Karpas-422 (cell line): ENCODE data around the gene ESPN. TPM values are rescaled to one million over a fixed set of nuclear protein-coding genes. Genes with fewer than 3 reads are reported as not detected.

Experiments used
- DNase-seq: peaks from one replicate; pipeline ENCODE4 v3.0.0-alpha.2; 2015
- H2AFZ ChIP-seq: fragments of 200-600 bp; sonication (generic); 2 replicates; pipeline ENCODE4 v1.6.1; 2014; ENCODE audit warnings: antibody characterized with exemption, low read length, mixed read lengths
- H3K27ac ChIP-seq: fragments of 200-600 bp; sonication (generic); 2 replicates; pipeline ENCODE4 v1.5.1; 2014; ENCODE audit warnings: mild to moderate bottlenecking, low read length, moderate library complexity
- H3K27me3 ChIP-seq: fragments of 200-600 bp; sonication (generic); 2 replicates; pipeline ENCODE4 v1.6.1; 2014; ENCODE audit warnings: low read length, mixed read lengths
- H3K36me3 ChIP-seq: fragments of 200-600 bp; sonication (generic); 2 replicates; pipeline ENCODE4 v1.6.1; 2014; ENCODE audit warnings: low read length, mixed read lengths; ENCODE audit not compliant: insufficient read depth
- H3K4me1 ChIP-seq: fragments of 200-600 bp; sonication (generic); 2 replicates; pipeline ENCODE4 v1.6.1; 2014; ENCODE audit warnings: mild to moderate bottlenecking, low read length, mixed read lengths
- H3K4me2 ChIP-seq: fragments of 200-600 bp; sonication (generic); 2 replicates; pipeline ENCODE4 v1.6.1; 2014; ENCODE audit warnings: low read length, low read depth, mild to moderate bottlenecking; ENCODE audit not compliant: poor library complexity, severe bottlenecking
- H3K4me3 ChIP-seq: fragments of 200-600 bp; sonication (generic); 2 replicates; pipeline ENCODE4 v1.5.1; 2014; ENCODE audit warnings: mild to moderate bottlenecking, antibody characterized with exemption, low read length, mixed read lengths
- H3K79me2 ChIP-seq: fragments of 200-600 bp; sonication (generic); 2 replicates; pipeline ENCODE4 v1.6.1; 2014; ENCODE audit warnings: mild to moderate bottlenecking, low read length, mixed read lengths
- H3K9ac ChIP-seq: fragments of 200-600 bp; sonication (generic); 2 replicates; pipeline ENCODE4 v1.6.0; 2014; ENCODE audit warnings: low read length
- H3K9me2 ChIP-seq: fragments of 200-600 bp; sonication (generic), shearing (Covaris generic); replicated peaks from 2 replicates; pipeline ENCODE4 v1.6.0; 2014; ENCODE audit warnings: mild to moderate bottlenecking, low read length, moderate library complexity; ENCODE audit not compliant: insufficient read depth
- H3K9me3 ChIP-seq: fragments of 300-700, 200-600 bp; sonication (generic); 2 replicates; pipeline ENCODE4 v1.6.1; 2014; ENCODE audit warnings: low read length, mixed read lengths
- H4K20me1 ChIP-seq: fragments of 200-600 bp; sonication (generic); 2 replicates; pipeline ENCODE4 v1.6.1; 2014; ENCODE audit warnings: mild to moderate bottlenecking, antibody characterized with exemption, low read length, low read depth; ENCODE audit not compliant: insufficient read depth
- small RNA-seq: library from RNA; depleted of rRNA; stranded (forward); fragments of <200 nt; gene quantifications from one replicate; pipeline ENCODE3, GENCODE V24; 2014
- total RNA-seq: library from RNA; depleted of rRNA; stranded (reverse); fragments of >200 nt; shearing (Covaris generic); gene quantifications from 2 replicates; pipeline ENCODE4 v1.2.3, GENCODE V29; 2014; ENCODE audit warnings: low replicate concordance; rRNA removed

ESPN gene
- total RNA-seq, 1 experiment from 2014 or later = not detected

DNA sequence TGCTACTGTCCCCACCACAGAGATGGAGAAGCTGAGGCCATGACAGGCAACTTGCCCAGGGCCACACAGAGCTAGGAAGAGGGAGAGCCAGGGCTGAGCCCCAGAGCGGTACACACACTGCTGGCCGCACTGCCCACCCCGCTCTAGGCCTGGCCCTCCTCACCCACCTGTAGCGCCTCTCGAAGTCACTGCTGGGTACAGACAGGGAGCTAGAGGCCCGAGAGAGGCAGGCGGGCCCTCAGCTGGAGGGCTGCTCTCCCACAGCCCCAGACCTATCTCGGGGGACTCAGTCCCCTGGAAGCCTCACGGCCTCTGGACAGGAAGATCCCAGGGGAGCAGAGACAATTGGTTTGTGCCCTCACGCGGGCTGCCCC is 84.2 kb downstream of the ESPN start:
- H3K4me1 ChIP-seq = no peaks in the 10 kb centered on the region
- H3K36me3 ChIP-seq = no peaks in the 10 kb centered on the region
- H3K4me2 ChIP-seq = no peak overlapping the region
- H2AFZ ChIP-seq = no peak overlapping the region
- H4K20me1 ChIP-seq = no peaks in the 10 kb centered on the region
- DNase-seq = no peak
- H3K27ac ChIP-seq = no peak overlapping the region
- H3K4me3 ChIP-seq = no peak overlapping the region
- no peaks in the 10 kb centered on the region for H3K79me2 ChIP-seq
- no peaks in the 10 kb centered on the region for H3K9me2 ChIP-seq
- no peak overlapping the region for H3K9ac ChIP-seq
- H3K27me3 ChIP-seq = no peaks in the 10 kb centered on the region
- H3K9me3 ChIP-seq = no peaks in the 10 kb centered on the region

DNA sequence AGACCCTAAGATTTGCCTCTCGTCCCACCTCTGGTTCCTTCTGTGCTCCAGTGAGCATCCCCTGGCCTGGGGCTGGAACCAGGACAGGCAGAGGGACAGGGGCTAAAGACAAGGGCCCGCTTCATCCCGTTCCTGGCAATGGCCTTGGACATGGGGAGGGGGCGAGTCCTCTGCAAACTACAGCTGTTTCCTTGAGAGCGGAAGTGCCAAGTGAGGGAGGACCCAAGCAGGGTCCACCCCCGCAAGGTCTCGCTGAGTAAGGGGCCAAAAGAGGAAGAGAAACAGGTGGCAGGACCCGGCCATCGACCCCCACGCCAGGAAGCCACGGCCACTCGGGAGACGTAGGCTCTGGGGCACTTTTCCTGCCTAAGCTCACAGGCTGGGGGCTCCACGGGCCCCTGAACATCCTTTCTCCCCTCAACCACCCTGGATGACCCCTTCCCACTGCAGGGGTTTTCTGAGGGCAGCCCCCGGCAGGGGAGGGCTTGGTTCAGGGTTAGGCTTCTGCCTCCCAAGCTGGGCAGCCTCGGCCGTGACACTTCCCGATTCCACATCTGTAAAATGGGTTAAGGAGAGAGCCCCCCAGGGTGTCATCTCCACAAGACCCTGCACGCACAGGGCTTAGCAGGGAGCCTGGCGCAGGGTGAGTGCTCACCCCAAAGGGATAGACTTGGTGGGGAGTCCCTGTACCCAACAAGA is 84.8 kb downstream of the ESPN start:
- H3K4me2 ChIP-seq = no peak overlapping the region

DNA sequence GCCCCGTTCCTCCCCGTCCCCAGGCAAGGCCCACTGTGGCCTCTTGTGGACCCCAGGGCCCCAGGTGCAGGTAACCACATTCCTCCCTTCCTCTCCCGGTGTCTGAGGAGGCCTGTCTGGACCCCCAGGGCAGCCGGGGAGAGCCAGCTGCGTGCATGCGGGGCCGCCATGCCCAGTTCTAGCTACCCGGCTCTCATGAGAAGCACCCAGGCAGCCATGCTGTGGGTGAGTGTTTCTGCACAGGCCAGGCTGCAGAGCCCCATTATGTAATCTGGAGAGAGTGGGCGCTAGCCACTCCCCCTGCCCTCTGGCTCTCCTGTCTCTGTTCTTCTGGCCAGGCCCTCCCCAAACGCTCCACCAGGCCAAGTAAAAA is 85.3 kb downstream of the ESPN start:
- no peaks in the 10 kb centered on the region for H3K36me3 ChIP-seq
- no peaks in the 10 kb centered on the region for H3K4me1 ChIP-seq
- no peaks in the 10 kb centered on the region for H3K27me3 ChIP-seq
- no peak overlapping the region for H3K9ac ChIP-seq
- H3K4me2 ChIP-seq = no peak overlapping the region
- no peak overlapping the region for H3K4me3 ChIP-seq
- no peaks in the 10 kb centered on the region for H3K9me3 ChIP-seq
- H3K27ac ChIP-seq = no peak overlapping the region
- no peaks in the 10 kb centered on the region for H4K20me1 ChIP-seq
- no peaks in the 10 kb centered on the region for H3K9me2 ChIP-seq
- H2AFZ ChIP-seq = no peak overlapping the region
- H3K79me2 ChIP-seq = no peaks in the 10 kb centered on the region
- no peak for DNase-seq

More for the DNA sequence above, 84.8 kb downstream of the ESPN start:
- Histone ChIP-seq H2AFZ (no peak overlapping the region), H3K4me3 (no peak overlapping the region), H3K9ac (no peak overlapping the region), H3K79me2 (no peaks in the 10 kb centered on the region), H3K27me3 (no peaks in the 10 kb centered on the region), H4K20me1 (no peaks in the 10 kb centered on the region), H3K9me2 (no peaks in the 10 kb centered on the region), H3K9me3 (no peaks in the 10 kb centered on the region), H3K36me3 (no peaks in the 10 kb centered on the region), H3K4me1 (no peaks in the 10 kb centered on the region), H3K27ac (no peak overlapping the region)
- DNase-seq = no peak

DNA sequence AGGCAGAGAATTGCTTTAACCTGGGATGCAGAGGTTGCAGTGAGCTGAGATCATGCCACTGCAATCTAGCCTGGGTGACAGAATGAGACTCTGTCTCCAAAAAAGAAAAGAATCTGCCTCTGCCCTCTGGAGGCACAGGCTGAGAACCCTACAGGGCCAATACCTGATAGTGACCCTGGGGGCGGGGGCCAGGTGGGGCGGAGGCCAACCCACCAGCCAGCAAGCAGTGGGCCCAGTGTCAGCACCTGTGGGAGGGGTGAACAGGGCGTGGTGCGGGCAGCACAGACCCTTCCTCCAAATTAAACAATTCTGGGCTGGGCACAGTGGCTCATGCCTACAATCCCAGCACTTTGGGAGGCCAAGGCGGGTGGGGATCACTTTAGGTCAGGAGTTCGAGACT is 85.9 kb downstream of the ESPN start:
- Histone ChIP-seq H2AFZ (no peak overlapping the region), H3K9me2 (no peaks in the 10 kb centered on the region), H3K4me1 (no peaks in the 10 kb centered on the region), H3K27me3 (no peaks in the 10 kb centered on the region), H3K4me2 (no peak overlapping the region), H4K20me1 (no peaks in the 10 kb centered on the region), H3K27ac (no peak overlapping the region), H3K36me3 (no peaks in the 10 kb centered on the region), H3K9me3 (no peaks in the 10 kb centered on the region), H3K4me3 (no peak overlapping the region), H3K9ac (no peak overlapping the region), H3K79me2 (no peaks in the 10 kb centered on the region)
- DNase-seq = no peak

Small RNA genes lying within 50 kb of the gene (small RNA-seq; reads per million reads assigned to genes)
- gene MIR4252 = not detected

Other genes with a start within 250 kb of the ESPN start
- not detected in 2 replicates for gene CHD5, start 244.5 kb upstream of the ESPN start, total RNA-seq
- 183 and 271 TPM in 2 replicates for gene RPL22, start 225.2 kb upstream of the ESPN start, total RNA-seq
- not detected in 2 replicates for gene RNF207, start 218.7 kb upstream of the ESPN start, total RNA-seq
- 31.4 and 38.9 TPM in 2 replicates for gene ICMT, start 188.8 kb upstream of the ESPN start, total RNA-seq
- gene HES3, start 180.6 kb upstream of the ESPN start, total RNA-seq = not detected in 2 replicates
- 3.4 and 3.9 TPM in 2 replicates for gene GPR153, start 163.7 kb upstream of the ESPN start, total RNA-seq
- gene ACOT7, start 31.0 kb upstream of the ESPN start, total RNA-seq = 11.8 and 25.9 TPM in 2 replicates
- not detected in 2 replicates for gene HES2, start 4.9 kb upstream of the ESPN start, total RNA-seq
- gene TNFRSF25, start 41.4 kb downstream of the ESPN start, total RNA-seq = 0.58 TPM in 1 of 2 replicates, not detected in the other
- gene PLEKHG5, start 66.9 kb downstream of the ESPN start, total RNA-seq = 0.25 TPM in 1 of 2 replicates, not detected in the other
- 25.0 and 37.6 TPM in 2 replicates for gene NOL9, start 129.7 kb downstream of the ESPN start, total RNA-seq
- gene TAS1R1, start 130.5 kb downstream of the ESPN start, total RNA-seq = not detected in 2 replicates
- 36.3 and 69.0 TPM in 2 replicates for gene ZBTB48, start 155.2 kb downstream of the ESPN start, total RNA-seq
- 12.2 and 13.3 TPM in 2 replicates for gene KLHL21, start 178.1 kb downstream of the ESPN start, total RNA-seq
- 5.7 and 11.1 TPM in 2 replicates for gene PHF13, start 189.0 kb downstream of the ESPN start, total RNA-seq
- gene THAP3, start 200.1 kb downstream of the ESPN start, total RNA-seq = 13.3 and 19.5 TPM in 2 replicates